OCI-LY1 (cell line): ENCODE results near the gene WWOX.

Experiments
- H2AFZ ChIP-seq: fragments of 200-600 bp; sonication (generic), shearing (Covaris generic); 2 replicates; pipeline ENCODE4 v1.6.0; 2014; ENCODE audit warnings: antibody characterized with exemption, mild to moderate bottlenecking, low read length
- H3F3A ChIP-seq: fragments of 200-600 bp; sonication (generic), shearing (Covaris generic); 2 replicates; pipeline ENCODE4 v1.6.0; 2014; ENCODE audit warnings: mild to moderate bottlenecking, antibody characterized with exemption, low read length, moderate library complexity; ENCODE audit not compliant: insufficient read depth
- H3K27ac ChIP-seq: fragments of 200-600 bp; sonication (generic); 2 replicates; pipeline ENCODE4 v1.5.1; 2014; ENCODE audit warnings: low read length, mixed run types, mild to moderate bottlenecking, low read depth; ENCODE audit not compliant: poor library complexity, severe bottlenecking
- H3K27me3 ChIP-seq: fragments of 200-600 bp; sonication (generic); 2 replicates; pipeline ENCODE4 v1.6.0; 2014; ENCODE audit warnings: antibody characterized with exemption, mild to moderate bottlenecking, low read length, moderate library complexity; ENCODE audit not compliant: insufficient read depth
- H3K36me3 ChIP-seq: fragments of 200-600 bp; sonication (generic); 2 replicates; pipeline ENCODE4 v1.6.1; 2014; ENCODE audit warnings: mild to moderate bottlenecking, antibody characterized with exemption, low read length, moderate library complexity, mixed read lengths; ENCODE audit not compliant: insufficient read depth
- H3K4me1 ChIP-seq: fragments of 200-600 bp; sonication (generic); 2 replicates; pipeline ENCODE4 v1.5.1; 2014; ENCODE audit warnings: mild to moderate bottlenecking, low read length, moderate library complexity; ENCODE audit not compliant: insufficient read depth, severe bottlenecking
- H3K4me2 ChIP-seq: fragments of 200-600 bp; sonication (generic), shearing (Covaris generic); 2 replicates; pipeline ENCODE4 v1.6.1; 2014; ENCODE audit warnings: low read length
- H3K4me3 ChIP-seq: fragments of 200-600 bp; sonication (generic); 2 replicates; pipeline ENCODE4 v1.5.1; 2014; ENCODE audit warnings: low read length, low read depth, mild to moderate bottlenecking, mixed read lengths; ENCODE audit not compliant: poor library complexity, severe bottlenecking
- H3K79me2 ChIP-seq: fragments of 200-600 bp; shearing (Covaris generic); 2 replicates; pipeline ENCODE4 v1.6.1; 2016; ENCODE audit warnings: mixed run types, low read length, mixed read lengths; ENCODE audit not compliant: insufficient read depth
- H3K9ac ChIP-seq: fragments of 200-600 bp; sonication (generic), shearing (Covaris generic); 2 replicates; pipeline ENCODE4 v1.6.1; 2014; ENCODE audit warnings: mild to moderate bottlenecking, low read length, mixed read lengths
- H3K9me2 ChIP-seq: fragments of 200-600 bp; sonication (generic), shearing (Covaris generic); 2 replicates; pipeline ENCODE4 v1.6.1; 2014; ENCODE audit warnings: low read depth, mild to moderate bottlenecking, low read length, mixed read lengths
- H3K9me3 ChIP-seq: fragments of 200-600 bp; shearing (Covaris generic); 2 replicates; pipeline ENCODE4 v1.6.1; 2014; ENCODE audit warnings: low read length, mixed read lengths
- H4K20me1 ChIP-seq: fragments of 200-600 bp; sonication (generic), shearing (Covaris generic); 2 replicates; pipeline ENCODE4 v1.6.0; 2016; ENCODE audit warnings: mild to moderate bottlenecking, low read length; ENCODE audit not compliant: insufficient read depth
- CTCF ChIP-seq: fragments of 200-600 bp; sonication (generic), shearing (Covaris generic); IDR thresholded peaks from 2 replicates; pipeline ENCODE4 v1.5.1; 2017; ENCODE audit warnings: mild to moderate bottlenecking, antibody characterized with exemption, low read length, moderate library complexity, mixed read lengths
- EZH2 ChIP-seq: fragments of 200-600 bp; sonication (generic), shearing (Covaris generic); IDR thresholded peaks from 2 replicates; pipeline ENCODE4 v1.8.0; 2017; ENCODE audit warnings: borderline replicate concordance, mixed run types, mild to moderate bottlenecking, antibody characterized with exemption, low read length, moderate library complexity, mixed read lengths

Gene WWOX

GRCh38 chr16:78878570-78878969 lies 779.1 kb downstream of the WWOX start:
- no peaks in the 10 kb centered on the region for H4K20me1 ChIP-seq
- H3F3A ChIP-seq, result no peaks in the 10 kb centered on the region
- H3K9ac ChIP-seq, result no peak overlapping the region
- no peak overlapping the region for H3K4me3 ChIP-seq
- H3K27me3 ChIP-seq, result no peaks in the 10 kb centered on the region
- no peaks in the 10 kb centered on the region for H3K79me2 ChIP-seq
- no peaks in the 10 kb centered on the region for H3K9me3 ChIP-seq
- H2AFZ ChIP-seq, result no peak overlapping the region
- no peaks in the 10 kb centered on the region for H3K9me2 ChIP-seq
- TF ChIP-seq EZH2 (no peak), CTCF (no peak)
- H3K36me3 ChIP-seq, result no peaks in the 10 kb centered on the region
- no peak overlapping the region for H3K27ac ChIP-seq
- H3K4me2 ChIP-seq, result no peak overlapping the region
- no peaks in the 10 kb centered on the region for H3K4me1 ChIP-seq

- Histone ChIP-seq H3K9ac (no peak overlapping the region), H3K36me3 (no peaks in the 10 kb centered on the region), H3F3A (no peaks in the 10 kb centered on the region), H3K79me2 (no peaks in the 10 kb centered on the region), H3K27ac (no peak overlapping the region), H3K9me2 (no peaks in the 10 kb centered on the region), H4K20me1 (no peaks in the 10 kb centered on the region), H3K27me3 (no peaks in the 10 kb centered on the region), H2AFZ (no peak overlapping the region), H3K9me3 (no peaks in the 10 kb centered on the region), H3K4me1 (no peaks in the 10 kb centered on the region), H3K4me3 (no peak overlapping the region), H3K4me2 (no peak overlapping the region)
- TF ChIP-seq CTCF (no peak), EZH2 (no peak)
These were observed 779.6 kb downstream of the WWOX start for GRCh38 chr16:78879011-78879410.

- H3K4me3 ChIP-seq, result no peak overlapping the region
- H3K79me2 ChIP-seq, result no peaks in the 10 kb centered on the region
- no peaks in the 10 kb centered on the region for H3K9me3 ChIP-seq
- H3K27me3 ChIP-seq, result no peaks in the 10 kb centered on the region
- H2AFZ ChIP-seq, result no peak overlapping the region
- H3K4me2 ChIP-seq, result no peak overlapping the region
- TF ChIP-seq CTCF (no peak), EZH2 (no peak)
- no peaks in the 10 kb centered on the region for H3K4me1 ChIP-seq
- H3K9ac ChIP-seq, result no peak overlapping the region
- H3K9me2 ChIP-seq, result no peaks in the 10 kb centered on the region
- no peaks in the 10 kb centered on the region for H4K20me1 ChIP-seq
- no peak overlapping the region for H3K27ac ChIP-seq
- H3K36me3 ChIP-seq, result no peaks in the 10 kb centered on the region
- H3F3A ChIP-seq, result no peaks in the 10 kb centered on the region
These were observed 782.7 kb downstream of the WWOX start for GRCh38 chr16:78882150-78882549.
